Activated CD4-positive, CD25-positive, alpha-beta regulatory T cell (primary cell): ENCODE measurements around the gene CA5B.
"Not testable (repeated sequence)": the region's sequence is repeated elsewhere in the genome, so short reads cannot be mapped to it uniquely, and the experiment has no call there.

Experiments used
- DNase-seq, 4 experiments: peaks; one replicate each; lab custom pipeline; 2025; lab: John Stamatoyannopoulos, UW

CA5B gene

GRCh38 chrX:15748841-15749240 lies 10.8 kb downstream of the CA5B start:
- DNase-seq = no peak

- no peak for DNase-seq
These were observed 11.9 kb downstream of the CA5B start for GRCh38 chrX:15749642-15750610.

- no peak for DNase-seq
These were observed 12.6 kb downstream of the CA5B start for GRCh38 chrX:15750611-15751154.

- DNase-seq = no peak
These were observed 13.2 kb downstream of the CA5B start for GRCh38 chrX:15751155-15751819.

GRCh38 chrX:15755091-15755490 lies 17.0 kb downstream of the CA5B start:
- no peak for DNase-seq

GRCh38 chrX:15758140-15758539 lies 20.1 kb downstream of the CA5B start:
- no peak for DNase-seq

- not testable (repeated sequence) for DNase-seq
These were observed 21.8 kb downstream of the CA5B start for GRCh38 chrX:15759886-15760285.

- no peak for DNase-seq
These were observed 23.6 kb downstream of the CA5B start for GRCh38 chrX:15761564-15762191.

GRCh38 chrX:15769300-15769954 lies 31.4 kb downstream of the CA5B start:
- DNase-seq = no peak

GRCh38 chrX:15781961-15782699 lies 44.1 kb downstream of the CA5B start:
- no peak for DNase-seq

GRCh38 chrX:15785176-15785750 lies 47.2 kb downstream of the CA5B start:
- DNase-seq = no peak

- no peak for DNase-seq
These were observed 48.8 kb downstream of the CA5B start for GRCh38 chrX:15786915-15787314.

GRCh38 chrX:15789979-15790768 lies 52.1 kb downstream of the CA5B start, which contains the start of gene ZRSR2:
Gene ZRSR2 (plus strand): TSS chrX:15790484. CDS start chrX:15790496, 12 bp downstream.
- peak; percentile 60 to 81 (median 68) for DNase-seq

GRCh38 chrX:15790769-15791290 lies 52.8 kb downstream of the CA5B start:
- peak in 2 of 4 experiments; percentile 3 to 19 for DNase-seq

GRCh38 chrX:15797707-15798106 lies 59.6 kb downstream of the CA5B start:
- no peak for DNase-seq

- no peak for DNase-seq
These were observed 66.5 kb downstream of the CA5B start for GRCh38 chrX:15804563-15804962.

GRCh38 chrX:15808254-15808653 lies 70.2 kb downstream of the CA5B start:
- DNase-seq = no peak

GRCh38 chrX:15812192-15812938 lies 74.3 kb downstream of the CA5B start:
- no peak for DNase-seq

- DNase-seq = no peak
These were observed 75.3 kb downstream of the CA5B start for GRCh38 chrX:15813416-15813815.
